Activated CD4-positive, alpha-beta T cell treated with anti-CD3 and anti-CD28 coated beads, Interleukin-2, amount 10 ng/mL, durations not matched to agents 24 days and 14 days (primary cell): ENCODE measurements around the gene SPINK8. TPM values are rescaled to one million over a fixed set of nuclear protein-coding genes. Genes with fewer than 3 reads are reported as not detected.
"Not testable (repeated sequence)": the region's sequence is repeated elsewhere in the genome, so short reads cannot be mapped to it uniquely, and the experiment has no call there.

Source experiments
- DNase-seq: peaks from one replicate; pipeline ENCODE4 v3.0.0; 2022
- H3K27ac Mint-ChIP-seq: one replicate; pipeline ENCODE4 v1.8.0; 2022; ENCODE audit warnings: mild to moderate bottlenecking, mixed read lengths
- H3K27me3 Mint-ChIP-seq: one replicate; pipeline ENCODE4 v1.8.0; 2022; ENCODE audit warnings: mixed read lengths
- H3K36me3 Mint-ChIP-seq: one replicate; pipeline ENCODE4 v1.8.0; 2022; ENCODE audit warnings: low read depth, mild to moderate bottlenecking, mixed read lengths
- H3K4me1 Mint-ChIP-seq: one replicate; pipeline ENCODE4 v1.8.0; 2021; ENCODE audit warnings: mixed read lengths
- H3K4me3 Mint-ChIP-seq: one replicate; pipeline ENCODE4 v1.8.0; 2022; ENCODE audit warnings: mild to moderate bottlenecking, moderate library complexity, mixed read lengths
- H3K9me3 Mint-ChIP-seq: one replicate; pipeline ENCODE4 v1.8.0; 2021; ENCODE audit warnings: mixed read lengths
- intact Hi-C: fragments of 100-400 bp; cut with micrococcal nuclease; formaldehyde crosslinking; loops from one replicate; pipeline ENCODE4 v1.15.1; 2023
- total RNA-seq: library from RNA; stranded (reverse); gene quantifications from 2 replicates; pipeline ENCODE4 v1.2.3, GENCODE V29; 2022

SPINK8 gene
- total RNA-seq, 1 donor from 2014 or later, result not detected

DNA sequence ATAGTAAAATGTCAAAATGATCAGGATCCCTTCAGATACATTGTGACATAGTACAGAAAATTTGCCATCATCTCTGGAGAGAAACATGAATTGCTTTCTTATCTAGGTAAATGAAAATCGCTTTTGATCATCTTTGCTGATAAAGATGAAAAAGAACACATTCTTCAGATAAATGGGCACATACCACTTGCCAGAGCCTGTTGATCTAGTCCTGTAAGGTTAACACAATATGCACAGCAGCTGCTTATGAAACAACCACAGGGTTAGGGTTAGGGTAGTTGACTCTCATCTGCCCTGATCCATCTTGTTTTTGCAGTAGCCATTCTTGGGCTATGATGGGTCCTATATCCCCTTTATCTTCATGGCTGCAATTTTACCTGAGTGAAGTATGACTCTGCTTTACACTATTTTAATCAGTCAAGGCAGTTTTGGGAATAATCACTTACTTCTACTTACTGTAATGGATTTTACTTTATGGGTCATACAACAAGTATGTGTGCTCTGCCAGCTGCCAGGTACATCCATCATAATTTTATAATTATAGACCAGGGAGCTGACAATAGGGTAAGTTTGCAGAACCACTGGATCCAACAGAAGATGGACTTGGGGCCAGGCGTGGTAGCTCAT, 12.6 kb upstream of the SPINK8 start:
- peaks cover 28% of the 10 kb centered on the region for H3K27me3 Mint-ChIP-seq
- no peak overlapping the region for H3K27ac Mint-ChIP-seq
- intact Hi-C loops, result no loop called here
- no peaks in the 10 kb centered on the region for H3K36me3 Mint-ChIP-seq
- no peak overlapping the region for H3K4me3 Mint-ChIP-seq
- no peak for DNase-seq
- no peaks in the 10 kb centered on the region for H3K9me3 Mint-ChIP-seq
- no peaks in the 10 kb centered on the region for H3K4me1 Mint-ChIP-seq

GRCh38 chr3:48344867-48345507, 11.5 kb upstream of the SPINK8 start:
- Mint-ChIP-seq H3K9me3 (no peaks in the 10 kb centered on the region), H3K27ac (no peak overlapping the region), H3K36me3 (no peaks in the 10 kb centered on the region), H3K4me3 (no peak overlapping the region), H3K27me3 (peaks cover 24% of the 10 kb centered on the region), H3K4me1 (no peaks in the 10 kb centered on the region)
- no peak for DNase-seq
- intact Hi-C loops, result no loop called here

GRCh38 chr3:48343432-48343831, 10.0 kb upstream of the SPINK8 start:
- H3K27ac Mint-ChIP-seq, result no peak overlapping the region
- H3K27me3 Mint-ChIP-seq, result peaks cover 23% of the 10 kb centered on the region
- H3K9me3 Mint-ChIP-seq, result no peaks in the 10 kb centered on the region
- H3K4me3 Mint-ChIP-seq, result no peak overlapping the region
- intact Hi-C loops, result no loop called here
- no peaks in the 10 kb centered on the region for H3K4me1 Mint-ChIP-seq
- no peak for DNase-seq
- no peaks in the 10 kb centered on the region for H3K36me3 Mint-ChIP-seq

- Mint-ChIP-seq H3K27me3 (peaks cover 13% of the 10 kb centered on the region), H3K4me3 (no peak overlapping the region)
- intact Hi-C loops, result no loop called here
Measured at GRCh38 chr3:48338635-48339034, 5.2 kb upstream of the SPINK8 start.

GRCh38 chr3:48337536-48337935, 4.1 kb upstream of the SPINK8 start:
- H3K4me1 Mint-ChIP-seq, H3K4me3 Mint-ChIP-seq, H3K9me3 Mint-ChIP-seq, DNase-seq, intact Hi-C loops, H3K36me3 Mint-ChIP-seq, H3K27ac Mint-ChIP-seq: not testable (repeated sequence)
- peaks cover 22% of the 10 kb centered on the region for H3K27me3 Mint-ChIP-seq

More at GRCh38 chr3:48338635-48339034, 5.2 kb upstream of the SPINK8 start:
- H3K36me3 Mint-ChIP-seq, result no peaks in the 10 kb centered on the region
- no peaks in the 10 kb centered on the region for H3K9me3 Mint-ChIP-seq
- no peak overlapping the region for H3K27ac Mint-ChIP-seq
- no peaks in the 10 kb centered on the region for H3K4me1 Mint-ChIP-seq
- no peak for DNase-seq

- H3K4me1 Mint-ChIP-seq, intact Hi-C loops, H3K27ac Mint-ChIP-seq, H3K4me3 Mint-ChIP-seq, DNase-seq, H3K36me3 Mint-ChIP-seq, H3K9me3 Mint-ChIP-seq: not testable (repeated sequence)
- peaks cover 25% of the 10 kb centered on the region for H3K27me3 Mint-ChIP-seq
Measured at GRCh38 chr3:48335286-48335685, 1.8 kb upstream of the SPINK8 start.

GRCh38 chr3:48334605-48335004, 1.1 kb upstream of the SPINK8 start:
- DNase-seq, result no peak
- no peak overlapping the region for H3K27ac Mint-ChIP-seq
- no peaks in the 10 kb centered on the region for H3K36me3 Mint-ChIP-seq
- peaks cover 25% of the 10 kb centered on the region for H3K27me3 Mint-ChIP-seq
- no peaks in the 10 kb centered on the region for H3K4me1 Mint-ChIP-seq
- intact Hi-C loops, result no loop called here
- no peak overlapping the region for H3K4me3 Mint-ChIP-seq
- H3K9me3 Mint-ChIP-seq, result no peaks in the 10 kb centered on the region

DNA sequence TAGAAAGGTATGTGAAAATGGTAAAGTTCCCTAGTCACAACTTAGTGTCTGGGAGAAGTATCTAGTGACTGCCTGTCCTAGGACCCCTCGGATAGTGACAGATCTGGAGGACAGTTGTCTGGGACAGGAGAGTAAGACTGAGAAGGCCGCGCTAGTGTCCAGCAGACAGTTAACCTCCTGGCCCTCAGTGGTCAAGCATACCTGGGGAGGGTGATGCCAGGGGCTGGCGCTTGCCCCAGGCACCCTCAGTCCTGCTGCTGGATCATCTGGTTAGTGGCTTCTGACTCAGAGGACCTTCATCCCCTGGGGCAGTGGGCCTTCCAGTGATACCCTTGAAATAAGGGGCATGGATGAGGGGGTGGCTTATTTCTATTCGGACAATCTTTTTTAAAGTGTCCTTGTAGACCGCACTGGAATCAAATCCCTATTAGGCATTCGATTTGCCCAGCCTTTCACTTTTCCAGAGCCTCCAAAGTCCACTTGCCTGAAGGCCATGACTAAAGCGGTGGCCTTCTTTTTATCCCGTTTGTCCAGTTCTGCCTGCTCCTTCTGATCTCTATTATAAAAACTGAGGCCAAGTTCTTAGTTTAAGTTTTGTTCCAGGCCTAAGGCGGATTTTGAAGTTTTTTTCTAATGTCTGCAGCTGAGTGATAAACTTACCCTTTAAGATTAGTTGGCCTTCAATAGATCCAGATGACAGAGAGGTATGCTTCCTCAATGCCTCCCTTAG, 1.6 kb downstream of the SPINK8 start:
- H3K9me3 Mint-ChIP-seq, H3K4me3 Mint-ChIP-seq, H3K4me1 Mint-ChIP-seq, H3K36me3 Mint-ChIP-seq, H3K27ac Mint-ChIP-seq, intact Hi-C loops, DNase-seq: not testable (repeated sequence)
- peaks cover 33% of the 10 kb centered on the region for H3K27me3 Mint-ChIP-seq

DNA sequence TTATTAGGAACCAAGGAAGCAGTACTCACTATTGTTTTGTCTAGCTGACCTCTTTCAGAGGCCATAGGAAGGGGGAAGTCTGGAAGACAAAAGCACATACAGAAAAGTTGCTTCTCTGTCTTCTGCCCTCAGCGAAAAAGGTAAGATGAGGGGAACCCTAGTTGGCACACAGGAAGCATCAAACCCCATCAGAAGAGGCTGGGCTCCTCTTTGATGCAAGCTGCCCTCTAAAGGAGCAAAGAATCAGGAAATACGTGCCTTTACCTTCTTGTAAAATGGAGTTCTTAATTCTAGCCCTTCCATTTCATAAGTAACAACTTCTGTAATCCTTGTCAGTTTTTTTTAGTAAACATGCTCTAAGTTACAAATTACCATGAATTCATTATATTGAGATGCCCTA, 12.5 kb downstream of the SPINK8 start:
- no peaks in the 10 kb centered on the region for H3K36me3 Mint-ChIP-seq
- no peak overlapping the region for H3K4me3 Mint-ChIP-seq
- H3K27me3 Mint-ChIP-seq, result peaks cover 16% of the 10 kb centered on the region
- intact Hi-C loops, result no loop called here
- DNase-seq, result no peak
- H3K27ac Mint-ChIP-seq, result no peak overlapping the region
- peaks cover 6% of the 10 kb centered on the region for H3K4me1 Mint-ChIP-seq
- peaks cover 3% of the 10 kb centered on the region for H3K9me3 Mint-ChIP-seq

DNA sequence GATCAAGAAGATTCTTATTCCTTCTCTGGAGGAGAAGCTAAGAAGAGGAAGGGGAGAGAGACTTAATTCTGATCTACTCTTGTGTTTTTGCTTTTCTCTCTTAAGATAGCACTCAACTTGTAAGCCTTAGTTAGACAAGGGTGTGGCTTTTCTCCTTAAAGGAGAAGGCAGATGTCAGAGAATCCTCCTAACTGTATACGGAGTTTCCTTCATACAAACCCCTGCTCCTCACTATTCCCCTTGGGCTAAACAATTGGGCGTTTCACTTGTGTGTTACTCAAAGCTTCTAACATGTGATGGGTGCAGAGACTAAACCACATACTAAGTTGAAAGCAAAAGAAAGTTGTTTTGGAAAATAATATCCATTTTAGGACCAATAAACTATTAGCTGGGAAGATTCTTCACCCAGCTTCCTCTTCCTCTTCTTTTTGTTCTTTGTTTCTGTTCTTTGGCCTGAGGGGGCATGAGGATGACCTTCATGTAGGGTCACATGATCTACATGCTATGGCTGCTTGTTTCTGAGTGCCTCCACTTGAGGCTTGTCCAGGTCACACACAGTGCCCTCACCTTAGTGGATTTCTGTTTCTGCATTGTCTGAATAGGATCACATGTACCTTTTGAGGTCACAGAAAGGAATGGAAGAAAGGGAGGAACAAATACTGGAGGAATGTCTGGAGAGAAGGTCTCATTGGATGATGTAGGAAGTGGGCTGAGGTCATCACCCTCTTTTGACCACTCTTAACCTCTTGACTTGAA, 14.6 kb downstream of the SPINK8 start:
- Mint-ChIP-seq H3K36me3 (no peaks in the 10 kb centered on the region), H3K27ac (no peak overlapping the region), H3K9me3 (peaks cover 9% of the 10 kb centered on the region), H3K27me3 (peaks cover 11% of the 10 kb centered on the region), H3K4me3 (no peak overlapping the region), H3K4me1 (peaks cover 6% of the 10 kb centered on the region)
- intact Hi-C loops, result no loop called here
- no peak for DNase-seq

DNA sequence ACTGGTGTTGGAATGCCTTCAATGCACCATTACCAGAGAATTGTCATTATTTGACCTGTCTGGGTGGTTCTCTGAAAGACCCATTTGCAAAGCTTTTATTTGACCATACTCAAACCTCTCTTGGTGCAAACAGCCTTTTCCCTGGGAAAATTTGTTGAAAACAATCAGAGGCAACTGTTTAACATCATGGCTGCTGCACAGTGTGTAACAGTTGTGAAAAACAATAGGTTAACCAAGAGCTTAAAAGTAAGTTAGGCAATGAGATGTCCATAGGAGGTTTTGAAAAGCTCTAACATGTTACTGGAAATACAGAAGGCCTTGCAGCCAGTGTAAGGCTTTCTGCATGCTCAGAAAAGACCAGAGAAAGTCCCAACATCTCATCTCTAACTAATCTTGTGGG, 18.9 kb downstream of the SPINK8 start:
- Mint-ChIP-seq H3K27ac (no peak overlapping the region), H3K4me1 (peaks cover 3% of the 10 kb centered on the region), H3K36me3 (no peaks in the 10 kb centered on the region), H3K4me3 (no peak overlapping the region), H3K9me3 (peaks cover 13% of the 10 kb centered on the region), H3K27me3 (peaks cover 23% of the 10 kb centered on the region)
- intact Hi-C loops, result no loop called here
- no peak for DNase-seq

GRCh38 chr3:48306860-48307530, 26.5 kb downstream of the SPINK8 start:
- DNase-seq, result no peak
- Mint-ChIP-seq H3K27me3 (peaks cover 38% of the 10 kb centered on the region), H3K4me1 (peaks cover 11% of the 10 kb centered on the region), H3K27ac (no peak overlapping the region), H3K36me3 (peaks cover 3% of the 10 kb centered on the region), H3K9me3 (peaks cover 2% of the 10 kb centered on the region), H3K4me3 (no peak overlapping the region)
- intact Hi-C loops, result loop anchor here (10.0 kb wide), 1 partner anchor 328 kb away; the partner anchor contains the start of gene SLC26A6

DNA sequence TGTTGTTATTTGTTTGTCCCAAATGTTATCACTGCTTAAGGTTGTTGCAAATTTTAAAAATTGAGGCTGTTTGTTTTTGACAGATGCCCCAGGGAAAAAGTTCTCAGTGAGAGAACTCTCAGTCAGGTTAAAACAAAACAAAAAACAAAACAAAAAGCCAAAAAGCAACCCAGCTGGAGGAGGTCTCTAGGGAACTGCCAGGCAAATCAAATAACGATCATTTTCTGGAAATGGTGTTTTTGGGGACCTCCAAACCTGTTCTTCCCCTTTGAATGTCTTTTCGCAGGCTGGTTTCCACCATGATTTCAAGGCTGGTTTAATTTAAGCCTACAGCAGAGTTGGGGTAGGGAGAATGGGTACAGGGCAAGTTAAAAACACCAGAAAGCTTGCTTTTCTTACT, 27.2 kb downstream of the SPINK8 start:
- Mint-ChIP-seq H3K27me3 (peaks cover 37% of the 10 kb centered on the region), H3K9me3 (no peaks in the 10 kb centered on the region), H3K27ac (no peak overlapping the region), H3K4me1 (peaks cover 13% of the 10 kb centered on the region), H3K36me3 (peaks cover 7% of the 10 kb centered on the region), H3K4me3 (no peak overlapping the region)
- no peak for DNase-seq
- intact Hi-C loops, result loop anchor here (10.0 kb wide), 1 partner anchor 329 kb away; the partner anchor contains the start of gene SLC26A6
